Trophoblast cell (in vitro differentiated cells and primary cell): ENCODE results near the gene PRKAR1B.

Experiments
- DNase-seq, 2 donors: peaks; one replicate each; pipeline ENCODE4 v3.0.0-alpha.2; 2016
- H2AFZ ChIP-seq: 2 replicates; pipeline ENCODE4 v1.6.1; 2013; ENCODE audit warnings: low read length, moderate library complexity, mild to moderate bottlenecking; ENCODE audit not compliant: insufficient read depth, poor library complexity
- H2AK5ac ChIP-seq: 2 replicates; pipeline ENCODE4 v1.6.1; 2013; ENCODE audit warnings: mild to moderate bottlenecking, low read length
- H2BK120ac ChIP-seq: 2 replicates; pipeline ENCODE4 v1.6.1; 2013; ENCODE audit warnings: low read length, mild to moderate bottlenecking, moderate library complexity; ENCODE audit not compliant: insufficient read depth, poor library complexity
- H2BK12ac ChIP-seq: 2 replicates; pipeline ENCODE4 v1.6.1; 2013; ENCODE audit warnings: mild to moderate bottlenecking, low read length, moderate library complexity
- H2BK5ac ChIP-seq: 2 replicates; pipeline ENCODE4 v1.6.1; 2013; ENCODE audit warnings: low read length, low read depth, moderate library complexity, mild to moderate bottlenecking; ENCODE audit not compliant: poor library complexity
- H3K14ac ChIP-seq: 2 replicates; pipeline ENCODE4 v1.6.1; 2013; ENCODE audit warnings: mild to moderate bottlenecking, low read length
- H3K18ac ChIP-seq: 2 replicates; pipeline ENCODE4 v1.6.1; 2013; ENCODE audit warnings: mild to moderate bottlenecking, low read length
- H3K23ac ChIP-seq: 2 replicates; pipeline ENCODE4 v1.6.1; 2013; ENCODE audit warnings: low read length
- H3K27ac ChIP-seq: 2 replicates; pipeline ENCODE4 v1.5.1; 2013; ENCODE audit warnings: low read depth, mild to moderate bottlenecking, inconsistent platforms, low read length, moderate library complexity
- H3K27me3 ChIP-seq: 2 replicates; pipeline ENCODE4 v1.6.1; 2013; ENCODE audit warnings: inconsistent platforms, mild to moderate bottlenecking, low read length, moderate library complexity; ENCODE audit not compliant: insufficient read depth
- H3K36me3 ChIP-seq, 2 experiments: 1 replicate in 1 of 2; 2 replicates in 1 of 2; pipeline ENCODE4 v1.6.1; 2013; ENCODE audit warnings: low read length in 2 of 2, mild to moderate bottlenecking in 2 of 2, moderate library complexity in 1 of 2; ENCODE audit not compliant: insufficient read depth in 2 of 2, control insufficient read depth in 1 of 2
- H3K4ac ChIP-seq: 2 replicates; pipeline ENCODE4 v1.6.1; 2013; ENCODE audit warnings: low read depth, mild to moderate bottlenecking, low read length, moderate library complexity
- H3K4me1 ChIP-seq, 2 experiments: 1 replicate in 1 of 2; 2 replicates in 1 of 2; pipeline ENCODE4 v1.6.1; 2013; ENCODE audit warnings: low read length in 2 of 2, mild to moderate bottlenecking in 2 of 2, moderate library complexity in 1 of 2; ENCODE audit not compliant: insufficient read depth in 2 of 2, control insufficient read depth in 1 of 2
- H3K4me2 ChIP-seq: 2 replicates; pipeline ENCODE4 v1.6.1; 2013; ENCODE audit warnings: inconsistent platforms, mild to moderate bottlenecking, low read length, moderate library complexity
- H3K4me3 ChIP-seq: 2 replicates; pipeline ENCODE4 v1.5.1; 2013; ENCODE audit warnings: mild to moderate bottlenecking, low read depth, low read length, inconsistent platforms
- H3K79me1 ChIP-seq: one replicate; pipeline ENCODE4 v1.6.1; 2013; ENCODE audit warnings: low read length
- H3K79me2 ChIP-seq: 2 replicates; pipeline ENCODE4 v1.6.1; 2013; ENCODE audit warnings: low read length, mild to moderate bottlenecking; ENCODE audit not compliant: control insufficient read depth, insufficient read depth, poor library complexity
- H3K9ac ChIP-seq: 2 replicates; pipeline ENCODE4 v1.6.1; 2013; ENCODE audit warnings: mild to moderate bottlenecking, low read length
- H3K9me3 ChIP-seq: 2 replicates; pipeline ENCODE4 v1.6.1; 2013; ENCODE audit warnings: low read depth, mild to moderate bottlenecking, control low read depth, inconsistent platforms, low read length; ENCODE audit not compliant: insufficient read depth
- H4K12ac ChIP-seq: 2 replicates; pipeline ENCODE4 v1.6.1; 2013; ENCODE audit warnings: low read depth, mild to moderate bottlenecking, low read length, moderate library complexity
- H4K8ac ChIP-seq: 2 replicates; pipeline ENCODE4 v1.6.1; 2013; ENCODE audit warnings: low read depth, mild to moderate bottlenecking, low read length, moderate library complexity
- H4K91ac ChIP-seq: one replicate; pipeline ENCODE4 v1.6.1; 2013; ENCODE audit warnings: low read depth, mild to moderate bottlenecking, low read length, moderate library complexity
- WGBS: extraction: QIAGEN DNeasy Blood & Tissue Kit; methylation state at CpG from one replicate; pipeline ENCODE4 v1.1.7; 2013; ENCODE audit warnings: missing lambda C conversion rate; ENCODE audit not compliant: insufficient read length, insufficient coverage; ENCODE audit errors: extremely low coverage; 5-methylcytosine and 5-hydroxymethylcytosine counted together

PRKAR1B gene

DNA sequence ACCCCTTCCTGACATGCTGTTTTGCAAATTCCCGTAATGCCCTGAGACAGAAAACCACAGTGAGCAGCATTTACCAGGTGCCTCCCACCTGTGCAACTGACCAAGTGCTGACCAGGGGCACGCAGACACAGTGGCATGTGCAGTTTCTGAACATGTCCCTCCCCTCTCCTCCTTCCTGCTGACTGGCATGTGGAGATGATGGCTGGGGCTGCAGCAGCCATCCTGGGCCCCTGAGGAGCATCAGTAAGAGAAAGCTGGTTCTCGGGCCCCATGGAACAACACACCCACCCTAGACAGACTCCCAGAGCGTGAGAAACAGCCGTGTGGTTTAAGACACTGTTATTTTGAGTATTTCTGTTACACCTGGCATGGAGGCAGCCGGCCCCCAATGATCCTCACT lies 141.2 kb downstream of the PRKAR1B start:
- no peak for DNase-seq
- Histone ChIP-seq H3K4me2 (no peak overlapping the region), H3K9ac (no peak overlapping the region), H3K27ac (no peak overlapping the region), H3K14ac (no peak overlapping the region), H3K4ac (no peak overlapping the region), H3K79me1 (peaks cover 2% of the 10 kb centered on the region), H4K8ac (no peak overlapping the region), H4K12ac (no peak overlapping the region), H3K9me3 (peaks cover 23% of the 10 kb centered on the region), H3K4me1 (peaks cover 10 to 12% of the 10 kb centered on the region in 2 experiments), H3K18ac (no peak overlapping the region), H2BK5ac (no peak overlapping the region), H2AFZ (no peak overlapping the region), H3K23ac (no peak overlapping the region), H2BK12ac (no peak overlapping the region), H3K27me3 (no peaks in the 10 kb centered on the region), H3K36me3 (no peaks in the 10 kb centered on the region), H4K91ac (no peak overlapping the region), H2AK5ac (no peak overlapping the region), H3K4me3 (no peak overlapping the region), H2BK120ac (no peak overlapping the region), H3K79me2 (peaks cover 3% of the 10 kb centered on the region)
- no CpG with 5 or more reads among the region's 6 CpGs for WGBS

DNA sequence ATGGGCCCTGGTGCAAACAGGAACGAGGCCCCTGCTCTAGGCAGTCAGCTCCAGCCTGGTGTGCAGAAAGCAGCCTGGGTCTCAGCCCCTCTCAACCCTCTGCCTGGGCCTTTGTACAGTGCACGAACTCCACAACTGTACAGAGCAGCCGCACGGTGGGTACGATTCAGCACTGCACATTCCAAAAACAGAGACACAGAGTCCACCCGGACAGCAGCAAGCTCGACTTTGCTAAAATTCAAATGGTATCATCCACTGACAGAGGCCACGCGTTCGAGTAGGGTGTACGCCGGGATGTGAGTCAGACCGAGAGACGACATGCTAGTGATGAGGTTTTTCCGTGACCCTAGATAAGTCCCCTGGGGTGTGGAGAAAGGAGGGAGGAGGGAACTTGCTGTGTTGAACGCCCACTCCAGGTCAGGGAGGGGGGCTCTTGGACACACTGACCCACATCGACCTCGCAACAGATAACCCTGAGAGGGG lies 141.8 kb downstream of the PRKAR1B start:
- H3K36me3 ChIP-seq: no peaks in the 10 kb centered on the region
- H2BK120ac ChIP-seq: no peak overlapping the region
- H2BK12ac ChIP-seq: no peak overlapping the region
- H3K14ac ChIP-seq: no peak overlapping the region
- no peak overlapping the region for H3K9ac ChIP-seq
- DNase-seq: no peak
- no peaks in the 10 kb centered on the region for H3K27me3 ChIP-seq
- no peak overlapping the region for H2BK5ac ChIP-seq
- H3K9me3 ChIP-seq: peaks cover 23% of the 10 kb centered on the region
- no peak overlapping the region for H3K23ac ChIP-seq
- H3K4me2 ChIP-seq: no peak overlapping the region
- H4K8ac ChIP-seq: no peak overlapping the region
- H3K18ac ChIP-seq: no peak overlapping the region
- H4K12ac ChIP-seq: no peak overlapping the region
- peaks cover 10 to 12% of the 10 kb centered on the region in 2 experiments for H3K4me1 ChIP-seq
- no CpG with 5 or more reads among the region's 18 CpGs for WGBS
- no peak overlapping the region for H4K91ac ChIP-seq
- no peak overlapping the region for H2AK5ac ChIP-seq
- no peak overlapping the region for H3K27ac ChIP-seq
- H2AFZ ChIP-seq: no peak overlapping the region
- H3K4ac ChIP-seq: no peak overlapping the region
- H3K4me3 ChIP-seq: no peak overlapping the region
- H3K79me1 ChIP-seq: peaks cover 2% of the 10 kb centered on the region
- peaks cover 3% of the 10 kb centered on the region for H3K79me2 ChIP-seq

DNA sequence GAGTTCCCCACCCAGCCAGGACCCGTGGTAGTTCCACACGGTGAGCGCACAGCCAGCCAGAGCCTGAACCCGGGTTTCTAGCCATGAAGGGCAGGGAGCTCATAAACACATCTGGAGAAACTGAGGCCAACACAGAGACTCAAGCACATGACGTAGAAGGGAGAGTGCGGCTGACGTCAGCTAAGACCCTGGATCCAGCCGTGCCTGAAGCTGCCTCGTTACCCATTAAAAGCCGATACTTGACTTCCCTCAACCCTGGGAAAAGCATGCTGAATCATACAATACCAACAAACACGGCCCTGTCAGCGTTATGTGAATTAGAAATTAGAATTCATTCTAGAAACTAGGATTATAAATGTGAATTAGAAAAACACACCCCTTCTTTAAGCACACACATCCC lies 142.3 kb downstream of the PRKAR1B start:
- peaks cover 23% of the 10 kb centered on the region for H3K9me3 ChIP-seq
- H3K36me3 ChIP-seq: no peaks in the 10 kb centered on the region
- no peak overlapping the region for H2BK120ac ChIP-seq
- no peak overlapping the region for H3K4me3 ChIP-seq
- H4K8ac ChIP-seq: no peak overlapping the region
- no peak overlapping the region for H3K14ac ChIP-seq
- H3K18ac ChIP-seq: no peak overlapping the region
- no peak overlapping the region for H3K9ac ChIP-seq
- H3K4me1 ChIP-seq: peaks cover 10 to 12% of the 10 kb centered on the region in 2 experiments
- no peak overlapping the region for H3K27ac ChIP-seq
- H4K12ac ChIP-seq: no peak overlapping the region
- no peak overlapping the region for H2AFZ ChIP-seq
- H3K79me1 ChIP-seq: peaks cover 2% of the 10 kb centered on the region
- H3K27me3 ChIP-seq: no peaks in the 10 kb centered on the region
- H3K23ac ChIP-seq: no peak overlapping the region
- no peak overlapping the region for H4K91ac ChIP-seq
- no peak overlapping the region for H2BK12ac ChIP-seq
- WGBS: no CpG with 5 or more reads among the region's 12 CpGs
- H3K79me2 ChIP-seq: peaks cover 3% of the 10 kb centered on the region
- no peak overlapping the region for H2AK5ac ChIP-seq
- H3K4me2 ChIP-seq: no peak overlapping the region
- no peak overlapping the region for H2BK5ac ChIP-seq
- no peak for DNase-seq
- H3K4ac ChIP-seq: no peak overlapping the region

DNA sequence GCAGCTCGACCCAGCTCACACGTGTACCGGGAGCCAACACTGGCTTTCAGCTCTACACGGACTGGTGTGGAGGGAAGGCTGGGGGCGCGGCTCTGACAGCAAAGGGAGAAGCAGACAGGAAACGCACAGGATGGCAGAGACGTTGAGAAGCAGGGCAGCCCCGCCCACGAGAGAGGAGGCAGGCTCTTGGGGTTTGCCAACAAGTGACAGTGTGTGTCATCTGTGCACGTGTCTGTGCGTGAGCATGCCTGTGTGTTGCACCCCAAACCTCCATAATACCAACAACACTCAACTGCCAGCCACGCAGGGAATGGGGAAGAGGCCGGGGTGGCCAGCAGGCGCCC lies 143.0 kb downstream of the PRKAR1B start:
- H3K27ac ChIP-seq: no peak overlapping the region
- no peak overlapping the region for H4K91ac ChIP-seq
- no peak overlapping the region for H4K8ac ChIP-seq
- no peak overlapping the region for H3K4me3 ChIP-seq
- H3K27me3 ChIP-seq: no peaks in the 10 kb centered on the region
- H3K79me1 ChIP-seq: peaks cover 2% of the 10 kb centered on the region
- H3K14ac ChIP-seq: no peak overlapping the region
- H3K36me3 ChIP-seq: no peaks in the 10 kb centered on the region
- peaks cover 10 to 12% of the 10 kb centered on the region in 2 experiments for H3K4me1 ChIP-seq
- peaks cover 21% of the 10 kb centered on the region for H3K9me3 ChIP-seq
- H3K4ac ChIP-seq: no peak overlapping the region
- no peak overlapping the region for H2BK120ac ChIP-seq
- H2AFZ ChIP-seq: no peak overlapping the region
- no peak overlapping the region for H3K23ac ChIP-seq
- H4K12ac ChIP-seq: no peak overlapping the region
- no peak overlapping the region for H2BK5ac ChIP-seq
- peak in 1 of 2 donors; percentile 15 for DNase-seq
- no CpG with 5 or more reads among the region's 15 CpGs for WGBS
- H3K9ac ChIP-seq: no peak overlapping the region
- H3K79me2 ChIP-seq: peaks cover 3% of the 10 kb centered on the region
- no peak overlapping the region for H2AK5ac ChIP-seq
- no peak overlapping the region for H2BK12ac ChIP-seq
- H3K4me2 ChIP-seq: no peak overlapping the region
- no peak overlapping the region for H3K18ac ChIP-seq
